H1 (cell line): ENCODE results near the gene DEPP1. TPM values are rescaled to one million over a fixed set of nuclear protein-coding genes. Genes with fewer than 3 reads are reported as not detected.
A peak's percentile ranks its signal among the peaks of the same experiment; 100 is the strongest.

Source experiments
- CTCF ChIA-PET: fragments of 300-600 bp; sonication (Branson Sonifier 250); formaldehyde crosslinking; loops from one replicate; lab custom pipeline; 2021; ENCODE audit not compliant: partially characterized antibody; lab: Charles Lee
- POLR2A ChIA-PET: fragments of 300-600 bp; sonication (Branson Sonifier 250); formaldehyde crosslinking; loops from one replicate; lab custom pipeline; 2021; ENCODE audit warnings: inconsistent platforms; ENCODE audit not compliant: partially characterized antibody; lab: Charles Lee
- DNase-seq, 2 experiments: peaks; one replicate each; pipeline versions ENCODE4 v3.0.0 to v3.0.0-alpha.2; 2010 to 2022; ENCODE audit warnings: low spot score in 2 of 2, low read depth in 1 of 2, mixed read lengths in 1 of 2
- FAIRE-seq: peaks from 2 replicates; lab custom pipeline; 2011; peaks lifted over from hg19 to GRCh38; lab: Jason Lieb, UNC
- H2AFZ ChIP-seq: 2 replicates; pipeline ENCODE4 v1.8.1; 2012; ENCODE audit warnings: low read length, inconsistent platforms
- H2AK5ac ChIP-seq: 2 replicates; pipeline ENCODE4 v1.6.1; 2013; ENCODE audit warnings: low read depth, low read length
- H2BK120ac ChIP-seq: replicated peaks from 2 replicates; pipeline ENCODE3; 2013; ENCODE audit warnings: low read depth, low read length, inconsistent platforms
- H2BK12ac ChIP-seq: 2 replicates; pipeline ENCODE4 v1.6.1; 2013; ENCODE audit warnings: low read depth, low read length
- H2BK15ac ChIP-seq: 2 replicates; pipeline ENCODE4 v1.6.1; 2013; ENCODE audit warnings: low read length
- H2BK20ac ChIP-seq: 2 replicates; pipeline ENCODE4 v1.6.1; 2013; ENCODE audit warnings: low read length
- H2BK5ac ChIP-seq: 2 replicates; pipeline ENCODE4 v1.6.1; 2013; ENCODE audit warnings: low read depth, low read length
- H3K14ac ChIP-seq: 2 replicates; pipeline ENCODE4 v1.6.1; 2013; ENCODE audit warnings: inconsistent platforms; ENCODE audit not compliant: insufficient read length
- H3K18ac ChIP-seq: 2 replicates; pipeline ENCODE4 v1.6.1; 2013; ENCODE audit warnings: low read length; ENCODE audit errors: extremely low read depth
- H3K23ac ChIP-seq: 2 replicates; pipeline ENCODE4 v1.6.1; 2013; ENCODE audit warnings: inconsistent platforms; ENCODE audit not compliant: insufficient read length
- H3K23me2 ChIP-seq: 2 replicates; pipeline ENCODE4 v1.6.1; 2013; ENCODE audit warnings: low read depth, low read length
- H3K27ac ChIP-seq: 2 replicates; pipeline ENCODE4 v1.6.1; 2011; ENCODE audit warnings: low read depth, low read length, inconsistent platforms
- H3K27me3 ChIP-seq, 4 experiments: replicated peaks in 1 of 4; 1 replicate in 1 of 4; 2 replicates in 3 of 4; pipeline versions ENCODE4 v1.6.1 to v1.8.1; 2011 to 2013; ENCODE audit warnings: low read length in 3 of 4, mild to moderate bottlenecking in 3 of 4, inconsistent platforms in 2 of 4, mixed read lengths in 2 of 4, moderate library complexity in 1 of 4; ENCODE audit not compliant: control insufficient read depth in 3 of 4, insufficient read depth in 3 of 4; ENCODE audit errors: extremely low read depth in 1 of 4
- H3K36me3 ChIP-seq, 4 experiments: 2 replicates each; pipeline versions ENCODE4 v1.6.1 to v1.8.1; 2011 to 2013; ENCODE audit warnings: mild to moderate bottlenecking in 4 of 4, low read length in 3 of 4, moderate library complexity in 2 of 4, control low read depth in 1 of 4, inconsistent platforms in 1 of 4; ENCODE audit not compliant: insufficient read depth in 4 of 4, control insufficient read depth in 2 of 4
- H3K4ac ChIP-seq: replicated peaks from 2 replicates; pipeline ENCODE3; 2013; ENCODE audit warnings: low read length, low read depth, mixed read lengths, inconsistent platforms; ENCODE audit not compliant: insufficient read length
- H3K4me1 ChIP-seq, 4 experiments: replicated peaks in 1 of 4; 1 replicate in 1 of 4; 2 replicates in 3 of 4; pipeline versions ENCODE4 v1.6.1 to v1.8.1; 2011 to 2013; ENCODE audit warnings: low read length in 3 of 4, inconsistent platforms in 2 of 4, mixed read lengths in 1 of 4; ENCODE audit not compliant: insufficient read depth in 4 of 4, control insufficient read depth in 3 of 4
- H3K4me2 ChIP-seq, 2 experiments: 2 replicates each; pipeline versions ENCODE4 v1.6.1 to v1.8.1; 2011 to 2013; ENCODE audit warnings: low read depth in 2 of 2, low read length in 2 of 2, control low read depth in 1 of 2, inconsistent platforms in 1 of 2, mild to moderate bottlenecking in 1 of 2; ENCODE audit not compliant: insufficient read depth in 1 of 2
- H3K4me3 ChIP-seq, 4 experiments: fragments of 200-600, 300-600 bp in 1 of 4; sonication (generic), shearing (Covaris generic), sonication (Bioruptor Twin) in 1 of 4; 2 replicates each; pipeline versions ENCODE4 v1.5.1 to v1.8.1; 2011 to 2016; ENCODE audit warnings: low read length in 4 of 4, low read depth in 3 of 4, control low read depth in 2 of 4, inconsistent platforms in 2 of 4, mild to moderate bottlenecking in 2 of 4, mixed read lengths in 1 of 4, moderate library complexity in 1 of 4; ENCODE audit not compliant: insufficient read depth in 2 of 4; ENCODE audit errors: extremely low read depth in 1 of 4
- H3K56ac ChIP-seq: replicated peaks from 2 replicates; pipeline ENCODE3; 2013; ENCODE audit warnings: low read depth, mild to moderate bottlenecking, mixed read lengths, low read length, inconsistent platforms; ENCODE audit not compliant: insufficient read length
- H3K79me1 ChIP-seq: 2 replicates; pipeline ENCODE4 v1.6.1; 2013; ENCODE audit warnings: low read depth, low read length, control low read depth
- H3K79me2 ChIP-seq, 2 experiments: 2 replicates each; pipeline versions ENCODE4 v1.6.1 to v1.8.1; 2012 to 2013; ENCODE audit warnings: low read length in 2 of 2, mild to moderate bottlenecking in 2 of 2, inconsistent platforms in 1 of 2; ENCODE audit not compliant: insufficient read depth in 2 of 2, control insufficient read depth in 1 of 2
- H3K9ac ChIP-seq, 4 experiments: replicated peaks in 1 of 4; 1 replicate in 1 of 4; 2 replicates in 3 of 4; pipeline versions ENCODE4 v1.6.1 to v1.8.1; 2011 to 2013; ENCODE audit warnings: low read depth in 3 of 4, low read length in 3 of 4, control low read depth in 2 of 4, mild to moderate bottlenecking in 2 of 4, moderate library complexity in 2 of 4, inconsistent platforms in 1 of 4; ENCODE audit errors: extremely low read depth in 1 of 4
- H3K9me3 ChIP-seq, 2 experiments: 2 replicates each; pipeline versions ENCODE4 v1.6.1 to v1.8.1; 2012 to 2013; ENCODE audit warnings: mild to moderate bottlenecking in 2 of 2, moderate library complexity in 2 of 2, control low read depth in 1 of 2, inconsistent platforms in 1 of 2, low read depth in 1 of 2, low read length in 1 of 2, mixed read lengths in 1 of 2; ENCODE audit not compliant: insufficient read depth in 2 of 2
- H4K20me1 ChIP-seq, 2 experiments: replicated peaks in 1 of 2; 2 replicates each; pipeline versions ENCODE3 to v1.8.1; 2011 to 2013; ENCODE audit warnings: inconsistent platforms in 2 of 2, low read length in 2 of 2, mild to moderate bottlenecking in 1 of 2; ENCODE audit not compliant: insufficient read depth in 2 of 2, control insufficient read depth in 1 of 2
- H4K5ac ChIP-seq: 2 replicates; pipeline ENCODE4 v1.6.1; 2013; ENCODE audit warnings: low read length, low read depth, mixed read lengths, inconsistent platforms; ENCODE audit not compliant: insufficient read length
- H4K8ac ChIP-seq: 2 replicates; pipeline ENCODE4 v1.8.0; 2013; ENCODE audit warnings: mild to moderate bottlenecking, moderate library complexity, low read length, inconsistent platforms; ENCODE audit not compliant: insufficient read depth; ENCODE audit errors: extremely low read depth
- H4K91ac ChIP-seq: replicated peaks from 2 replicates; pipeline ENCODE3; 2013; ENCODE audit warnings: low read length, mixed read lengths, inconsistent platforms; ENCODE audit not compliant: insufficient read length
- CTBP2 ChIP-seq: IDR thresholded peaks from 2 replicates; pipeline ENCODE4 v1.7.0; 2011; ENCODE audit warnings: borderline replicate concordance, mild to moderate bottlenecking, moderate library complexity, mixed read lengths, low read length; ENCODE audit not compliant: insufficient read depth, insufficient read length
- E2F6 ChIP-seq: IDR thresholded peaks from 2 replicates; pipeline ENCODE4 v1.6.1; 2012; ENCODE audit warnings: inconsistent platforms
- JUND ChIP-seq: IDR thresholded peaks from 2 replicates; pipeline ENCODE4 v1.6.1; 2011; ENCODE audit warnings: mild to moderate bottlenecking, improper control_type of control experiment, low read length
- KDM1A ChIP-seq: fragments of 200-600, 300-600 bp; sonication (generic); IDR thresholded peaks from 2 replicates; pipeline ENCODE4 v1.7.1; 2016; ENCODE audit warnings: mild to moderate bottlenecking, low read length, borderline replicate concordance
- MAFK ChIP-seq: IDR thresholded peaks from 2 replicates; pipeline ENCODE4 v1.6.1; 2012; ENCODE audit warnings: low read depth, mild to moderate bottlenecking, improper control_type of control experiment, low read length
- PHF8 ChIP-seq: fragments of 200-600 bp; sonication (generic); conservative IDR thresholded peaks from 2 replicates; pipeline ENCODE4 v1.7.1; 2012; ENCODE audit warnings: low read depth, mild to moderate bottlenecking, inconsistent platforms, low read length, moderate library complexity
- POLR2A ChIP-seq, 2 experiments: IDR thresholded peaks; 1 replicate in 1 of 2; 2 replicates in 1 of 2; pipeline ENCODE4 v1.6.1; 2011; ENCODE audit warnings: low read depth in 2 of 2, low read length in 2 of 2, mild to moderate bottlenecking in 2 of 2; ENCODE audit errors: control extremely low read depth in 1 of 2
- RXRA ChIP-seq: IDR thresholded peaks from 2 replicates; pipeline ENCODE4 v1.6.1; 2011; ENCODE audit warnings: low read depth, mild to moderate bottlenecking, low read length, moderate library complexity; ENCODE audit not compliant: insufficient read depth
- YY1 ChIP-seq: IDR thresholded peaks from 2 replicates; pipeline ENCODE4 v1.6.1; 2011; ENCODE audit warnings: low read depth, mild to moderate bottlenecking, low read length
- ZNF274 ChIP-seq: IDR thresholded peaks from 2 replicates; pipeline ENCODE4 v1.7.0; 2012; ENCODE audit warnings: low read length, borderline replicate concordance; ENCODE audit errors: extremely low read depth
- WGBS, 2 experiments: shearing (Covaris generic) in 1 of 2; methylation state at CpG; one replicate each; pipeline versions ENCODE4 v1.1.6 to v1.1.7; 2013 to 2015; ENCODE audit warnings: low lambda C conversion rate in 2 of 2, mixed read lengths in 2 of 2, inconsistent platforms in 1 of 2, low coverage in 1 of 2, missing lambda C conversion rate in 1 of 2; ENCODE audit not compliant: insufficient replicate concordance in 2 of 2, insufficient coverage in 1 of 2, insufficient read length in 1 of 2; ENCODE audit errors: extremely low coverage in 1 of 2, missing lambda C conversion rate in 1 of 2; 5-methylcytosine and 5-hydroxymethylcytosine counted together
- polyA plus RNA-seq, 7 experiments: library from polyadenylated mRNA; depleted of rRNA in 3 of 7; stranded (reverse) in 5 of 7; unstranded in 2 of 7; fragments of >200 nt in 5 of 7; fragments of 200-250 nt in 2 of 7; gene quantifications; 1 replicate in 5 of 7; 2 replicates in 1 of 7; 4 replicates in 1 of 7; pipeline versions ENCODE4 v1.2.1 to v1.2.3, GENCODE V29; 2011 to 2013; ENCODE audit warnings: missing spikeins in 2 of 7, mixed read lengths in 2 of 7
- total RNA-seq: library from RNA; stranded (reverse); fragmentation: NEBNext Ultra II Directional; extraction: Animal tissue kit (Norgen Biotek cat#: 25700); gene quantifications from 2 replicates; pipeline ENCODE4 v1.2.1, GENCODE V29; 2021
- TF ChIP-seq, protein P1 (sequence below): IDR thresholded peaks from 2 replicates; pipeline ENCODE4 v1.6.1; 2012; ENCODE audit warnings: inconsistent platforms

The DEPP1 gene
- total and polyA plus RNA-seq, 2 of the 8 experiments (the other 6 are each of a cell fraction or from before 2014, with no cell fraction given) = 0.67 to 4.5 TPM

DNA sequence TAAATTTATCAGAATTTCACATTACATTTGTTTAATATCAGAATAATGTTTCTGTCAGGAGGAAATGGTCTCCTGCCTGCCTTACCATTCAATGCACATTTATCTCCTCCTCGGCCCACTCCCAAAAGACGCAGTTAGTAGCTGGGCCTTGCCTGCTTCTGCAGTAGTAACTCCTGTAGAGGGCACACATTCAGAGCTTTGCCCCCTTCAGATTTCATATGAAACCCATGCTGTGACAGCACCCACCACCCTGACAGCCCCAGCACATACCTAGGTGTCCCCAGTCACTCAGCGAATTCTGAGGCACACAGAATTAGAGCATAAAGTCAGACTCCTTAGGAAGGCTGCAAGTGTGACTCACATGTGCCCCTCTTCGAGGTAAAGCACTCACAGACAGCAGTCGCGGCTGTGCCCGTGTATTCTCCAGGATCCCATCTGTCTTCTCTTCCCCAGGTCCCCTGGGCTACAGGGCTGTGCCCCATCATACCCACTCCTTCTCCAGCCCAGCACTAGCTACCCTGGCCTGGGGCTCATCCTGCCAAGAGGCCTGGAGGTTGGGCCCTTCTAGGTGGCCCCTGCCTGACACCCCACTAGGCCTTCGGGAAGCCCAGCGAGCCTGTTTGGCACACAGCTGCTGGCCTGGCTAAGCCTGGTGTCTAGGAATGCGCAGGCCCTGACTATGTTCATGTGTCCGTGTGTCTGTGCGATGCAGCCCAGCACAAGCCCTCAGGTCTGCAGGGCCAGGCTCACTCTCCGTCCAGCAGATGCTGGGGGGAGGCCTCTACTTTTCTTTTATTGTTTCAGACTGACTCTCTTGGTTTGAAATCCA, 4.7 kb upstream of the DEPP1 start:
- Histone ChIP-seq H3K27me3 (no peaks in the 10 kb centered on the region), H4K20me1 (no peaks in the 10 kb centered on the region), H3K4me1 (peaks cover 18 to 33% (median 24%) of the 10 kb centered on the region in 4 experiments), H3K36me3 (peaks cover 0 to 4% (median 0%) of the 10 kb centered on the region in 4 experiments; a peak in 1 of 8 replicates), H3K4ac (no peak overlapping the region), H3K56ac (no peak overlapping the region), H3K23ac (no peak overlapping the region), H3K14ac (no peak overlapping the region), H2BK5ac (no peak overlapping the region), H2BK20ac (no peak overlapping the region), H4K91ac (no peak overlapping the region), H3K79me1 (no peaks in the 10 kb centered on the region), H2AK5ac (no peak overlapping the region), H3K4me2 (no peak overlapping the region), H4K8ac (no peak overlapping the region; the same call in 1 of the 2 replicates), H4K5ac (no peak overlapping the region), H2AFZ (no peak overlapping the region), H3K18ac (no peak overlapping the region), H3K9me3 (no peaks in the 10 kb centered on the region), H3K27ac (no peak overlapping the region), H2BK15ac (0 out of 2 replicates have a peak overlapping the region, but pooled peaks have one; percentile 61), H3K23me2 (no peaks in the 10 kb centered on the region), H3K9ac (no peak overlapping the region), H3K79me2 (no peaks in the 10 kb centered on the region), H3K4me3 (no peak overlapping the region), H2BK120ac (no peak overlapping the region), H2BK12ac (no peak overlapping the region)
- ChIA-PET POLR2A (interaction anchor here (0.9 to 1.1 kb wide), 2 partner anchors 10 to 19 kb away, joined by 3 read pairs; no protein-coding TSS in a partner anchor), CTCF (interaction anchor here (0.9 to 12.1 kb wide), 6 partner anchors 6 to 75 kb away, joined by 3 to 117 read pairs (median 4); no protein-coding TSS in a partner anchor)
- FAIRE-seq (no peak), DNase-seq (no peak)
- WGBS, 2 experiments = 90% methylated on average over 13 of the region's 13 CpGs; no CpG with 5 or more reads in 1 of the 2 experiments
- TF ChIP-seq CTBP2 (no peak), ZNF274 (no peak), POLR2A (IDR thresholded peaks at IDR 0.05; ENCODE audit: control extremely low read depth in 1 of 2, low read depth in 2 of 2, low read length in 2 of 2) (no peak), KDM1A (no peak), JUND (no peak), MAFK (no peak), PHF8 (no peak), YY1 (no peak), RXRA (no peak), E2F6 (no peak)
- TF ChIP-seq, protein P1, sequence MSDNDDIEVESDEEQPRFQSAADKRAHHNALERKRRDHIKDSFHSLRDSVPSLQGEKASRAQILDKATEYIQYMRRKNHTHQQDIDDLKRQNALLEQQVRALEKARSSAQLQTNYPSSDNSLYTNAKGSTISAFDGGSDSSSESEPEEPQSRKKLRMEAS = no peak
